HG02623 (cell line): ENCODE measurements around the gene IFI16.

ENCODE experiments used
- ATAC-seq: cut with Tn5 transposase; IDR thresholded peaks from one replicate; pipeline ENCODE4 v1.9.1; 2021; ENCODE audit warnings: moderate library complexity; ENCODE audit not compliant: unreplicated experiment

IFI16 gene

DNA sequence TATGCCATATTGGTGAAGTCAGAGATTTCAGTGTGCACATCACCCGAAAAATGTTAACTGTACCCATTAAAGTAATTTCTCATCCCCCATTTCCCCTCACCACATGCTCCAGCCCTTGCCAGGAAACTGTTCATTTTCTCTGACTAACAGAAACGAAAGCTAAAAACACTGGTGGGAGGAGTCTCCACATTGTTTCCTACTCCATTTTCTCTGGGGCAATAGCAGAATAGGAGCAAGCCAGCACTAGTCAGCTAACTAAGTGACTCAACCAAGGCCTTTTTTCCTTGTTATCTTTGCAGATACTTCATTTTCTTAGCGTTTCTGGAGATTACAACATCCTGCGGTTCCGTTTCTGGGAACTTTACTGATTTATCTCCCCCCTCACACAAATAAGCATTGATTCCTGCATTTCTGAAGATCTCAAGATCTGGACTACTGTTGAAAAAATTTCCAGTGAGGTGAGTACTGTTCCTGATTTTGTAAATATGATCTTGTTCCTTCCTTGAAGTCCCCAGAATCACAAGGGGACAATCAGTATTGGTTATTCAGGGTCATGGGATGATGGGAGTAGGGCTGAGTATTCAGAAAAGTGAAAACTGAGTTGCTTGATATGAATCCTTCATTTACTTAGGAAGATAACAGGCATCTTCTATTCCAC, at the start of gene IFI16:
Gene IFI16 (plus strand): TSS at position 204 of the 658 bp plus-strand sequence. CDS start 4,774 bp downstream, outside the sequence.
- ATAC-seq: peak; percentile 65

- no peak for ATAC-seq
Observed at GRCh38 chr1:158961178-158961577, 48.5 kb upstream of the IFI16 start.

DNA sequence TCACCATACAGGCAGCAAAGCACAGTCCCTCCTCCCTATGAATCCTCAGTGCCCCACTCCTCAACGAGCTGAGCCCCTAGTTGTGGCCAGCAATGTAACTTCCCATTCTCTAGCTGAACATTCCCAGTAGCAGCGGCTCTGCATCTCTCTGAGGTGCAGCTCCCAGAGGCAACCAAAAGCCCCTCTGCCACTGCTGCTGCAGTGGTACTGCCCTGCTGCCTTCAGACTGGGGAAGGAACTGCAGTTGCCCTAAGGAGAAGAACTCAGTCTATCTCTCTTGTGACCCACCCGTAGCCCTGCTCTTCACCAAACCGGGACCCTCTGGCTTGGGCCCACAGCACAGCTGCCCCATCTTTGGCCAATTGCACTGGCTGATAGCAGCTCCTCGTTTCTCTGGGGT, 46.7 kb upstream of the IFI16 start:
- no peak for ATAC-seq

GRCh38 chr1:158969166-158969565, 40.5 kb upstream of the IFI16 start:
- no peak for ATAC-seq

DNA sequence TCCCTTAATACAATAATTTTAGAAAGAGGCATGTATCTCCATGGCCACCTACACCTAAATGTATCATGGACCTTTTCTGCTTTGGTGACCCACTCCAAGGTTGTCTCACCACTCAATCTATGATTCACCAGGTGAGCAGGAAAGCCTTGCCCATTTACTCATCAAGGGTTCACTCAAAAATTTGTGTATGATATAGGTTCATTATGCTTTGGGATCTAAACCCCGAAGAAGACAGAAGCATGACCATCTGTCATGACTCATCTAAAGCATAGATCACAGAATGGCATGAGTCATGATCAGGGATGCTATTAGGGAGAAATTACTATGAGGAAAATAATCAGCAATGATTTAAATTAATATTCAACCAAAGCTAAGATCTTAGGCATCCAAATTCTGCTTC, 39.9 kb upstream of the IFI16 start:
- no peak for ATAC-seq

DNA sequence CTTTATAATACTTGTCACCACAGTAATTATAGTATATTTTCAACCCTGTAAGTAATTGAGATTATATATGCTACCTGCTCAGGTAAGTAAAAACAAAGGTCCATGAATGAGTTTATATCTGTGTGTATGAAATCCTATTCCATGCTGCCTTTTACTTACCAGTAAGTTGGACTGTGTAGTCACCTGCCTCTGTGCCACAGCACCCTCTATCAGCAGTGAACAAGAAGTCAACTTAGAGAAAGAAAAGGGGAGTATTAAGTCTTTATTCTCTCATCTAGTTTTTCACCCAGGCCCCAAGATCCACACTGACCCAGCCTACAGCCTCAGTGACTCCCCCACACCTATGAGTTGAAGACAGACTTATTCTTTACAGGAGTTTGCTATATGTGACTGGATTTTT, 36.9 kb upstream of the IFI16 start:
- ATAC-seq: no peak

GRCh38 chr1:158976219-158976618, 33.5 kb upstream of the IFI16 start:
- ATAC-seq: no peak

DNA sequence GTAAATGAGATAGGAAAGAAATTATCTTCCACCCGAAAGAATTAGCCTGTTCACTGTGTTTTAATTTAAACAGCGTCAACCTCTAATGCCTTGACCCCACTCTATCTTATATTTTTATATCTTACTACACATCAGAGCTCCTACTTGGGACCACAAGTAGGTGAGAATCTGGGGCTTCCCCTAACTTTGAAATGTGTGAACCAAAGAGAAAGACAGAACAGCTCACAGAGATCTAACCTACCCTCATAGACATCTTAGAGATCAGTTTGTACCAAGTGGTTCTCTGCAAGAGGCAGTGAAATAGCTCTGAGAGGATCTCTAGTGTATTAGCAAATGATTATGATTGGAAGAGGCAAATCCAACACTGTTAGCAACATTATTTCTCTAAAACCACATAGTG, 31.0 kb upstream of the IFI16 start:
- no peak for ATAC-seq

- ATAC-seq: no peak
Observed at GRCh38 chr1:158979229-158979628, 30.5 kb upstream of the IFI16 start.

DNA sequence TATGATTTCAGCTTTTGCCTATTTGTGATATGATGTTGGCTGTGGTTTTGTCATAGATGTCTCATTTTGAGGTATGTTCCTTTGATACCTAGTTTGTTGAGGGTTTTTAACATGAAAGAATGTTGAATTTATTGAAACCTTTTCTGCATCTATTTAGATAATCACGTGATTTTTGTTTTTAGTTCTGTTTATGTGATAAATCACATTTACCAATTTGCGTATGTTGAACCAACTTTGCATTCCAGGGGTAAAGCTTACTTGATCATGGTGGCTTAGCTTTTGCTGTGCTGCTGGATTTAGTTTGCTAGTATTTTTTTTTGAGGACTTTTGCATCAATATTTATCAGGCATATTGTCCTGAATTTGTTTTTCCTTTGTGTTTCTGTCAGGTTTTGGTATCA, 26.5 kb upstream of the IFI16 start:
- no peak for ATAC-seq

- ATAC-seq: no peak
Observed at GRCh38 chr1:158984386-158984785, 25.3 kb upstream of the IFI16 start.

GRCh38 chr1:158989424-158989823, 20.3 kb upstream of the IFI16 start:
- no peak for ATAC-seq

- no peak for ATAC-seq
Observed at GRCh38 chr1:158992787-158993312, 16.9 kb upstream of the IFI16 start.

- no peak for ATAC-seq
Observed at GRCh38 chr1:158996998-158997397, 12.7 kb upstream of the IFI16 start.

GRCh38 chr1:158998037-158998780, 11.5 kb upstream of the IFI16 start:
- no peak for ATAC-seq

GRCh38 chr1:158998781-158999161, 10.9 kb upstream of the IFI16 start:
- ATAC-seq: no peak

DNA sequence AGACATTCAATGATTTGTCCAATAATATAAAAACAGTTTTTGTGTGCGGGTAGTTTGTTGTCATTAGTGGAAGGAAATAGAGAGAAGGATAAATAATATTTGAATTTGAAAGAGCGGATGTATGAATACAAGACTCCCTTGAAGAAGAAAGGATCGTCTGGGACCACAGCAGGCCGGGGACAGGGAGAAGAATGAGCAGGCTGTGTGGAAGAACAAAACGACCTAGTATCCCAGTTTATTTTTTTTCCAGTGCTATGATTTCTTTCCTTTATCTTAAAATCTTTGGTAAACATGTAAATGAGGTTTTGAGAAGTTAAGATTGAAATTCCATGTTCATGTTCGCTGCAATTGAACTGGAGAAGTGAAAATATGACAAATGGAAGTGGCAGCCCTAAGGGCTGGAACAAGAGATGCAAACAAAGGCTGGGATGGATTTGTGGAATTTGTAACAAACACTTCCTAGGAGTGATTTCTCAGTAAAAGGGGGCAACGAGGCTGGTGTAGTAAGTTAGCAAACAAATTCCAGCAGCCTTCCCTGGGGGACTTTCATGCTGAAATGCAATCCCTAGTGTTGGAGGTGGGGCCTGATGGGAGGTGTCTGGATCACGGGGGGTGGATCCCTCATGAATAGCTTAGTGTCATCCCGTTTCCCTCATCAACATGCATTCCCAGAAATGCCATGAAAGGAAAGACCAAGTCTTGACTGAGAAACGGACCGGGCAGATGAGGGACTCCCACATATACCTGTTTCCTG, 10.2 kb upstream of the IFI16 start:
- no peak for ATAC-seq

DNA sequence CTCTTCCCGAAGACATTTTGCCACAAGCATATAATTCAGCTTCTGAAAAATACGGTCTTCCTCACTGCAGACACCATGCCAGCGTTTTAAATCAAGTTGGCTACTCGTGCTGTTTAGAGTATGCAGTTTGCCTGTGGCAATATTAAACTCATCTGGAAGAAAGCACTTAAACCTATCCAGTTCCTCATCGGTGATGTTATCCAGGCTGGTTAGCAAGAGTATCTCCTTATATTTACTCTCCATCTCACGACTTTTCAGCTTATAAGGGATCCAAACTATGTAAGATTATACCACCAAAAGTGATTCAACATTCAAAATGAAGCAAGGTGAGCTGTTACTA, 9.7 kb upstream of the IFI16 start:
- ATAC-seq: no peak

DNA sequence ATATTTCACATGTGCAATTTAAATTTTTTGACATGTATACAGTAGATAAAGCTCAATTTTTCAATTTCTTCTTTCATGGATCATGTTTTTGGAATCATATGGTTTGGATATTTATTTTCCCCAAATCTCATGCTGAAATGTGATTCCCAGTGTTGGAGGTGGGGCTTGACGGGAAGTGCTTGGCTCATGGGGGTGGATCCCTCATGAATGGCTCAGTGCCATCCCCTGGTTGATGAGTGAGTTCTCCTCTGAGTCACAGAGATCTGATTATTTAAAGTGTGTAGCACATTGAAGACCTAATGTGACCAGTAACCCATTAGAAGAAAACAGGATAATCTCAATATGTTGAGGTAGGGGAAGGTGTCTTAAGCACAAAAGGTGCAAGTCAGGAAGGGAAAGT, 9.1 kb upstream of the IFI16 start:
- no peak for ATAC-seq

- no peak for ATAC-seq
Observed at GRCh38 chr1:159005161-159005560, 4.5 kb upstream of the IFI16 start.

- ATAC-seq: no peak
Observed at GRCh38 chr1:159005676-159006075, 4.0 kb upstream of the IFI16 start.
